SU-DHL-6 (cell line): ENCODE data around the gene TM9SF4.

Experiments
- H2AFZ ChIP-seq: fragments of 200-600 bp; sonication (generic); 2 replicates; pipeline ENCODE4 v1.6.1; 2014; ENCODE audit warnings: low read depth, mild to moderate bottlenecking, moderate library complexity, mixed read lengths, antibody characterized with exemption, low read length; ENCODE audit not compliant: severe bottlenecking
- H3F3A ChIP-seq: fragments of 200-600 bp; shearing (Covaris generic); 2 replicates; pipeline ENCODE4 v1.6.0; 2016; ENCODE audit warnings: antibody characterized with exemption, mild to moderate bottlenecking; ENCODE audit not compliant: insufficient read depth
- H3K27ac ChIP-seq: fragments of 200-600 bp; sonication (generic); 2 replicates; pipeline ENCODE4 v1.5.1; 2016; ENCODE audit warnings: low read depth, mild to moderate bottlenecking, low read length, moderate library complexity, mixed read lengths
- H3K27me3 ChIP-seq: fragments of 200-600 bp; sonication (generic), shearing (Covaris generic); 2 replicates; pipeline ENCODE4 v1.6.0; 2014; ENCODE audit warnings: mild to moderate bottlenecking, low read length
- H3K36me3 ChIP-seq: fragments of 200-600 bp; sonication (generic); 2 replicates; pipeline ENCODE4 v1.6.1; 2014; ENCODE audit warnings: mild to moderate bottlenecking, low read length, mixed read lengths
- H3K4me2 ChIP-seq: fragments of 300-600, 200-600 bp; shearing (Covaris generic), sonication (generic); 2 replicates; pipeline ENCODE4 v1.6.0; 2014; ENCODE audit warnings: low read length, low read depth, mild to moderate bottlenecking; ENCODE audit not compliant: poor library complexity, severe bottlenecking
- H3K4me3 ChIP-seq: fragments of 200-600 bp; sonication (generic); 2 replicates; pipeline ENCODE4 v1.5.1; 2014; ENCODE audit warnings: antibody characterized with exemption, low read length, mild to moderate bottlenecking, mixed read lengths; ENCODE audit not compliant: insufficient read depth, poor library complexity, severe bottlenecking
- H3K79me2 ChIP-seq: fragments of 200-600 bp; sonication (generic); 2 replicates; pipeline ENCODE4 v1.6.1; 2014; ENCODE audit warnings: mild to moderate bottlenecking, low read length, moderate library complexity; ENCODE audit not compliant: insufficient read depth
- H3K9ac ChIP-seq: fragments of 200-600 bp; sonication (generic); 2 replicates; pipeline ENCODE4 v1.7.0; 2014; ENCODE audit warnings: mild to moderate bottlenecking, low read length
- H3K9me2 ChIP-seq: fragments of 200-600 bp; sonication (generic); replicated peaks from 2 replicates; pipeline ENCODE4 v1.6.1; 2014; ENCODE audit warnings: low read length; ENCODE audit not compliant: insufficient read depth
- H3K9me3 ChIP-seq: fragments of 200-600 bp; sonication (generic); 2 replicates; pipeline ENCODE4 v1.6.1; 2014; ENCODE audit warnings: low read length, mixed read lengths; ENCODE audit not compliant: insufficient read depth
- H4K20me1 ChIP-seq: fragments of 200-600 bp; sonication (generic); 2 replicates; pipeline ENCODE4 v1.6.1; 2014; ENCODE audit warnings: low read depth, mild to moderate bottlenecking, antibody characterized with exemption, low read length, moderate library complexity, mixed read lengths
- CTCF ChIP-seq: fragments of 200-600 bp; sonication (generic); IDR thresholded peaks from one replicate; pipeline ENCODE4 v1.5.1; 2017; ENCODE audit warnings: antibody characterized with exemption, mild to moderate bottlenecking, low read length, moderate library complexity; ENCODE audit not compliant: insufficient read depth, poor library complexity, severe bottlenecking
- EZH2phosphoT487 ChIP-seq: fragments of 200-600 bp; sonication (generic), shearing (Covaris generic); conservative IDR thresholded peaks from 2 replicates; pipeline ENCODE4 v1.6.1; 2018; ENCODE audit warnings: mild to moderate bottlenecking, antibody characterized with exemption, low read length, moderate library complexity, mixed read lengths

The TM9SF4 gene

GRCh38 chr20:32184961-32185603, 75.6 kb downstream of the TM9SF4 start:
- Histone ChIP-seq H3K4me2 (no peak overlapping the region), H3K9ac (no peak overlapping the region), H3F3A (no peaks in the 10 kb centered on the region), H3K27me3 (no peaks in the 10 kb centered on the region), H3K79me2 (no peaks in the 10 kb centered on the region), H3K9me3 (no peaks in the 10 kb centered on the region), H3K4me3 (no peak overlapping the region), H4K20me1 (no peaks in the 10 kb centered on the region), H2AFZ (no peak overlapping the region), H3K36me3 (no peaks in the 10 kb centered on the region), H3K27ac (no peak overlapping the region), H3K9me2 (no peaks in the 10 kb centered on the region)
- no peak for TF ChIP-seq CTCF
- no peak for TF ChIP-seq EZH2phosphoT487

- TF ChIP-seq CTCF: no peak
- TF ChIP-seq EZH2phosphoT487: no peak
- no peaks in the 10 kb centered on the region for H3K9me3 ChIP-seq
- no peak overlapping the region for H3K9ac ChIP-seq
- no peaks in the 10 kb centered on the region for H3K9me2 ChIP-seq
- H3K4me2 ChIP-seq: no peak overlapping the region
- no peaks in the 10 kb centered on the region for H3F3A ChIP-seq
- no peaks in the 10 kb centered on the region for H4K20me1 ChIP-seq
- H3K79me2 ChIP-seq: no peaks in the 10 kb centered on the region
- H3K4me3 ChIP-seq: no peak overlapping the region
- H3K27ac ChIP-seq: no peak overlapping the region
- no peaks in the 10 kb centered on the region for H3K27me3 ChIP-seq
- no peak overlapping the region for H2AFZ ChIP-seq
- H3K36me3 ChIP-seq: no peaks in the 10 kb centered on the region
Measured at GRCh38 chr20:32186506-32186905, 77.0 kb downstream of the TM9SF4 start.

GRCh38 chr20:32188376-32189122, 79.0 kb downstream of the TM9SF4 start:
- no peaks in the 10 kb centered on the region for H3K9me3 ChIP-seq

More at GRCh38 chr20:32188376-32189122, 79.0 kb downstream of the TM9SF4 start:
- H3K4me3 ChIP-seq: no peak overlapping the region
- no peaks in the 10 kb centered on the region for H3K79me2 ChIP-seq
- H3K36me3 ChIP-seq: no peaks in the 10 kb centered on the region
- no peak overlapping the region for H3K9ac ChIP-seq
- no peaks in the 10 kb centered on the region for H3F3A ChIP-seq
- H3K27ac ChIP-seq: no peak overlapping the region
- H3K9me2 ChIP-seq: no peaks in the 10 kb centered on the region
- no peaks in the 10 kb centered on the region for H3K27me3 ChIP-seq
- TF ChIP-seq EZH2phosphoT487 (no peak), CTCF (no peak)
- no peaks in the 10 kb centered on the region for H4K20me1 ChIP-seq
- H3K4me2 ChIP-seq: no peak overlapping the region
- no peak overlapping the region for H2AFZ ChIP-seq
